Measurements from ENCODE around the gene MGMT. TPM values are rescaled to one million over a fixed set of nuclear protein-coding genes. Genes with fewer than 3 reads are reported as not detected.

MGMT gene
- total and polyA plus RNA-seq, 2 of the 4 experiments (the other 2 are of a cell fraction): 11.5 to 17.8 TPM

GRCh38 chr10:129516846-129517679 lies 50.0 kb downstream of the MGMT start:
- Histone ChIP-seq H4K8ac (ENCODE audit: low read depth in 2 of 2, low read length in 2 of 2) (no peak overlapping the region), H3K9me3 (ENCODE audit: control insufficient read depth, insufficient read depth, low read length) (peaks cover 2% of the 10 kb centered on the region; the same call in 1 of the 2 replicates), H2BK5ac (ENCODE audit: low read depth, low read length, poor library complexity, severe bottlenecking) (no peak overlapping the region), H3K4ac (ENCODE audit: low read depth, low read length) (no peak overlapping the region), H2AK9ac (replicated peaks; ENCODE audit: low read depth, low read length, poor library complexity) (no peak overlapping the region), H2BK20ac (ENCODE audit: low read depth, low read length) (no peak overlapping the region), H3K56ac (ENCODE audit: extremely low read depth, insufficient read depth, low read length) (no peak overlapping the region), H3K14ac (replicated peaks; ENCODE audit: low read depth, low read length) (no peak overlapping the region), H4K91ac (ENCODE audit: insufficient read depth, low read depth, low read length) (no peak overlapping the region), H3K4me2 (ENCODE audit: low read depth, low read length) (no peak overlapping the region), H3K36me3 (ENCODE audit: control insufficient read depth, insufficient read depth, low read length) (no peaks in the 10 kb centered on the region), H2BK120ac (ENCODE audit: low read depth, low read length) (no peak overlapping the region), H3K4me1 (ENCODE audit: control insufficient read depth, insufficient read depth, low read length) (no peaks in the 10 kb centered on the region), H3K79me1 (ENCODE audit: low read depth in 1 of 2, low read length in 2 of 2) (0 out of 4 replicates have a peak, but pooled peaks cover 0 to 4% of the 10 kb centered on the region in 2 experiments), H3K9ac (ENCODE audit: low read depth, low read length) (no peak overlapping the region), H3K27ac (ENCODE audit: insufficient read depth, low read length) (no peak overlapping the region), H3K23ac (ENCODE audit: low read depth, low read length) (no peak overlapping the region), H3K9me1 (ENCODE audit: insufficient read depth, low read length) (no peaks in the 10 kb centered on the region), H4K5ac (ENCODE audit: low read depth, low read length) (no peak overlapping the region), H4K20me1 (ENCODE audit: insufficient read depth, low read length) (no peaks in the 10 kb centered on the region), H2BK15ac (ENCODE audit: low read depth, low read length) (no peak overlapping the region), H3K18ac (ENCODE audit: low read depth, low read length) (no peak overlapping the region), H2AK5ac (ENCODE audit: low read depth, low read length) (no peak overlapping the region), H3K4me3 (ENCODE audit: insufficient read depth, low read depth, low read length) (no peak overlapping the region), H3K27me3 (ENCODE audit: control insufficient read depth, insufficient read depth, low read length) (no peaks in the 10 kb centered on the region), H2AFZ (replicated peaks; ENCODE audit: low read length, poor library complexity) (no peak overlapping the region)
- POLR2A ChIA-PET (ENCODE audit: unreplicated experiment): no interaction called here
- ATAC-seq (ENCODE audit: low read depth) (no peak), DNase-seq (no peak)
- dilution Hi-C loops (cut with HindIII; ENCODE audit: low sequenced_read_pairs, unreplicated experiment): no loop called here
- CTCF ChIA-PET: no interaction called here
- in situ Hi-C loops (cut with MboI; ENCODE audit: low sequenced_read_pairs): no loop called here
- no peak for TF ChIP-seq USF2 (IDR thresholded peaks at IDR 0.05; ENCODE audit: low read depth, low read length)
- 91% methylated on average over 4 of the region's 26 CpGs; no CpG with 5 or more reads in 1 of the 2 experiments for WGBS, 2 experiments (ENCODE audit: extremely low coverage in 2 of 2, insufficient read length in 1 of 2)
- intact Hi-C loops (cut with micrococcal nuclease): no loop called here
- BruUV-seq (replicated peaks): no TSS peak

Measured in IMR-90 (cell line).